Left lobe of liver (tissue), 2 donors: Measurements from ENCODE around the gene SPEM3. TPM values are rescaled to one million over a fixed set of nuclear protein-coding genes. Genes with fewer than 3 reads are reported as not detected.
"Not testable (repeated sequence)": the region's sequence is repeated elsewhere in the genome, so short reads cannot be mapped to it uniquely, and the experiment has no call there.

Experiments used
- ATAC-seq: fragments of 200-7000 bp; cut with Tn5 transposase; one replicate; pipeline ENCODE4 v1.9.1; 2020; ENCODE audit warnings: mild to moderate bottlenecking, moderate library complexity
- DNase-seq: peaks from one replicate; pipeline ENCODE4 v3.0.0-alpha.2; 2020; ENCODE audit warnings: low spot score
- total RNA-seq: library from RNA; stranded (reverse); gene quantifications from one replicate; pipeline ENCODE4 v1.2.1, GENCODE V29; 2021
- donor health status: DM: no; HTN: no; CAD: no; lungs with moderate emphysema.
- donor health status: DM: no; HTN: yes; CAD: no.

SPEM3 gene
- total RNA-seq, 1 donor from 2014 or later, result not detected

DNA sequence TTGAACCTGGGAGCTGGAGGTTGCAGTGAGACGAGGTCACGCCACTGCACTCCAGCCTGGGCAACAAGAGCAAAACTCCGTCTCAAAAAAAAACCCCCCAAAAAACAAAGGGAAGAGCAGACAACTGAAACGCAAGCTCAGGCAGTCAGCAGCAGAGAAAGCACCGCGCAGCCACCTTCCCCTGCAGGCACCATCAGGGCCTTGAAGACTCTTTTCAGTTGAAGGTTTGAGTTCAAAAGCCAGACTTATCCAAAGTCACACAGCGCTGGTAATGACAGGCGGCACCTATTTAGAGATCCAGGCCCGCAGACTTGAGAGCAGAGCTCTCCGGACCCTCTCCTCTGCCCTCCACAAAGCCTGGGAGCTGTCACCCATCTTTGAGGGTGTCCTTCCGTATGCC is 39.6 kb downstream of the SPEM3 start:
- ATAC-seq (no peak), DNase-seq (no peak)

DNA sequence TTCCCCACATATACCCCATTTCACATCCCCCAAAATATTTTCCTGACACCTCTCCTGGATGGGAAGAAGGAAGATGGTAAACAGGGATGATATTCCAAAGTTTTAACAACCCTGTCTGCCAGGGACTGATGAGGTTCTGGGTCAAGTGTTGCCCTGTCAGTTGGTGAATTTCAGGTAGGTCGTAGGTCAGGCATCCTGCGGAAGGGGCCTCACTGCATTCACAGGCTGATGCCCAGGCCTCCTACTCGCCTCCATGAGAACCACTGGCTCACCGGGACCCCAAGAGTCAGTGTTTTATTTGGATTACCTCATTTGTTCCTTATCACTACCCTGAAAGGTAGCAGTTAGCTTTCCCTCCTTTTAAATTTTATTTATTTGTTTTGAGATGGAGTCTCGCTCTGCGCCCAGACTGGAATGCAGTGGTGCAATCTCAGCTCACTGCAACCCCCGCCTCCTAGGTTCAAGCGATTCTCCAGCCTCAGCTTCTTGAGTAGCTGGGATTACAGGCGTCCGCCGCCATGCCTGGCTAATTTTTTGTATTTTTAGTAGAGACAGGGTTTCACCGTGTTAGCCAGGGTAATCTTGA is 40.2 kb downstream of the SPEM3 start:
- ATAC-seq (no peak), DNase-seq (no peak)

DNA sequence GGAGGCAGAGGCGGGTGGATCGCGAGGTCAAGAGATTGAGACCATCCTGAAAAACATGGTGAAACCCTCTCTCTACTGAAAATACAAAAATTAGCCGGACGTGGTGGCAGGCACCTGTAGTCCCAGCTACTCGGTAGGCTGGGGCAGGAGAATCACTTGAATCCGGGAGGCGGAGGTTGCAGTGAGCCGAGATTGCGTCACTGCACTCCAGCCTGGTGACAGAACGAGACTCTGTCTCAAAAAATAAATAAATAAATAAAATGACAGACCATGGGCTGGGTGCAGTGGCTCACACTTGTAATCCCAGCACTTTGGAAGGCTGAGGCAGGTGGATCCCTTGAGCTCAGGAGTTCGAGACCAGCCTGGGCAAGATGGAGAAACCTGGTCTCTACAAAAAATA is 41.2 kb downstream of the SPEM3 start:
- not testable (repeated sequence) for DNase-seq, ATAC-seq

DNA sequence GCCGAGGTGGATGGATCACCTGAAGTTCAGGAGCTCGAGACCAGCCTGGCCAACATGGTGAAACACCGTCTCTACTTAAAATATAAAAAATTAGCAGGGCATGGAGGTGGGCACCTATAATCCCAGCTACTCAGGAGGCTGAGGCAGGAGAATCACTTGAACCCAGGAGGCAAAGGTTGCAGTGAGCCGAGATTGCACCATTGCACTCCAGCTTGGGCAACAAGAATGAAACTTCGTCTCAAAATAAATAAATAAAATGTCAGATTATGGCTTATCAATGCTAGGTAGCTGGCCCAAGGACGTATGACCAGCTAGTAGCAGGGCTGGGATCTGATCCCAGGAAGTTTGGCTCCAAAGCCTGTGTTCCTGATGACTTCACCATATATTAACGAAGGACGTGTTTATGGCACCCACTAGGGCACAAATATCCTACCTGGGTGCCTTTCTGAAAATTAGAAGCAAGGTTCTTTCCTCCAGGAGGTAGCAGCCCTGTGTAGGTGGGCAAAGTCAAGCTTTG is 41.9 kb downstream of the SPEM3 start:
- DNase-seq, result not testable (repeated sequence)
- peak; percentile 54 for ATAC-seq

GRCh38 chr17:7471729-7472128 is 43.1 kb downstream of the SPEM3 start:
- ATAC-seq (no peak), DNase-seq (no peak)

DNA sequence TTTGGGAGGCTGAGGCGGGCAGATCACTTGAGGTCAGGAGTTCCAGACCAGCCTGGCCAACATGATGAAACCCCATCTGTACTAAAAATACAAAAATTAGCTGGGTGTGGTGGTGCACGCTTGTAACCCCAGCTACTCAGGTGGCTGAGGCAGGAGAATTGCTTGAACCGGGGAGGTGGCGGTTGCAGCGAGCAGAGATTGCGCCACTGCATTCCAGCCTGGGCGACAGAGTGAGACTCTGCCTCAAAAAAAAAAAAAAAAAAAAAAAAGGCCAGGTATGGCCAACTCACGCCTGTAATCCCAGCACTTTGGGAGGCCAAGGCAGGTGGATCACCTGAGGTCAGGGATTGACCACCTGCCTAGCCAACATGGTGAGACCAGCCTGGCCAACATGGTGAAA is 46.1 kb downstream of the SPEM3 start:
- ATAC-seq (peak; percentile 31), DNase-seq (peak; percentile 79)

DNA sequence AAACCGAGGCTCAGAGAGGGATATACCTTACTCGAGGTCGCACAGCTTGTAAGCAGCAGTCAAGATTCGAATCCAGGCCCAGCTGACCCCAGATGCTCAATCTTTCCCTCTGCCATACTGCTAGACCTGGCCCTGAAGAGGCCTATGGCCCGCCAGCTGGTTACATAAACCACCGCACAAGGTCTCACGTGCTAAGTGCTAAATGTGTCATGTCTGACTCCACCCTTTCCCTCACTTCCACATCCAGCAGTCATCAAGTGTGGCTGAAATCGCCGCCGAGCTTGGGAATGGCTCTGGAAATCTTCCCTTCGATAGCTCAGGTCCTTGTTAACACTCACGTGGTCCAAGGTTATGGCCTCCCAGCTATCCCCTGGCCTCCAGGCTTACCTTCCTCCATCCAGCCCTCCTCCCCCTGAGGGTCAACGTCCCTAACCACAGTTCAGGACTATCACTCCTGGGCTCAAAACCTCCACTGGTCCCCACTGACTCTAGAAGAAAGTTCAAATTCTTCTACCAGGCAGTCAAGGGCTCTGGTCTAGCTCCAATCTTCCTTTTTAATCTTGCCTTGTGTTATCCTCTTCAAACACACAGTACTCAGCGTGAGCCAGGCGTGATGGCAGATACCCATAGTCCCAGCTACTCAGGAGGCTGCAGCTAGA is 47.2 kb downstream of the SPEM3 start:
- no peak for ATAC-seq
- DNase-seq, result no peak

- DNase-seq, result no peak
- no peak for ATAC-seq
Measured at GRCh38 chr17:7476494-7476893, 47.8 kb downstream of the SPEM3 start.

DNA sequence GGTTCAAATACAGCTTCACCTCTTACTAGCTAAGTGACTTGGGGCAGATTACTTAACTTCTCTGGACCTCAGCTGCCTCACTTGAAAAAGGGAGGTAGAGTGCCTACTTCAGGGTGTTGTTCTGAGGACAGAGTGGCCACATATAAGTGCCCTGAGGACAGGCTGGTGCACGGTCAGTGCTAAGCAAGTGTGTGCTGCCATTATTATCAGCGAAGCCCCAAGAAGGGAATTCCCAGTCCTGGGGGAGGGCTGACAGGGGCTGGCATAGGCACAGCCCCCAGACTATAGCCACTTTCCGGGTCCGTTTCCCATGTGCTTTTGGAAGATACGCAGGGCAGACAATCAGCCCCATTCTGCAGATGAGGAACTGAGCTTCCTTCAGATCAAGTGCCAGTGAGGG is 48.3 kb downstream of the SPEM3 start:
- ATAC-seq (no peak), DNase-seq (no peak)

DNA sequence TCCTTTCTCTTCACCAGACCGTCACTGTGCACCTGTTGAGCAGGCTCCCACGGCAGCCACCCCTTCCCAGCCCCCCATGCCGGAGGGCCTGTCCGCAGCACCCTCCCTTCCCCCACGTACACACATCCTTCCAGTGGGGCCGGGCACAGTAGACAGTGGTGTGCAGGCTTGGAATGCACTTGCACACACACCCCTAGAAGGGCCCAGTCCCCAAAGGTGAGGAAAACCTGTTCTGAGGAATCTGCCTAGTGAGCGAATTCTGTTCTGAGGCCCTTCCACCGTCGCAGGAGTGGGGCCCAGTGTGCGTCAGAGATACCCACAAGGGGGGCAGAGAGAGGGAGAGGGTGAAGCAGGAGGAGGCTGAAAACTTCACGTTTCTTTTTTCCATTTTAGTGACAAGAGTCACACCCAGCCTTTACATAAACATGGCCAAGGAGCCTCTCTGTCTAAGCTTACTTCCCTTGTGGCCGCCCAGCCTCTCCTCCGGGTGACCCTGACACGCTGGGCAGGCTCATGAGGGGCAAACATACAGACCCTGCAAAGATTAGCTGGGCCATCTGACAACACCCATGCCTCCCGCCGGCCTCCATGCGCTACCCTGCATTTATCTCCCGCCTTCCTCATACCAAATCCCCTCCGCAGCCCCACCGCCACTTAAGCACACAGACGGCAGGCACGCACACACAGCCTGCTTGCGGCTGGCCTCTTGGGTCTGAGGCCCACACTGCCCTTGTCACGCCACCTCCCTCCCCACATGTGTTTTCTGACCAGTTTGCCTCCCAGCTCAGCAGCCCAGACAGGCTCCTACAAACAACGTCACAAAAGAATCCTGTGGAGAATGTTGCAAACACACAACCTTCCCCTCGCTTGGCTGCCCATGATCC is 49.0 kb downstream of the SPEM3 start:
- DNase-seq (no peak), ATAC-seq (no peak)

DNA sequence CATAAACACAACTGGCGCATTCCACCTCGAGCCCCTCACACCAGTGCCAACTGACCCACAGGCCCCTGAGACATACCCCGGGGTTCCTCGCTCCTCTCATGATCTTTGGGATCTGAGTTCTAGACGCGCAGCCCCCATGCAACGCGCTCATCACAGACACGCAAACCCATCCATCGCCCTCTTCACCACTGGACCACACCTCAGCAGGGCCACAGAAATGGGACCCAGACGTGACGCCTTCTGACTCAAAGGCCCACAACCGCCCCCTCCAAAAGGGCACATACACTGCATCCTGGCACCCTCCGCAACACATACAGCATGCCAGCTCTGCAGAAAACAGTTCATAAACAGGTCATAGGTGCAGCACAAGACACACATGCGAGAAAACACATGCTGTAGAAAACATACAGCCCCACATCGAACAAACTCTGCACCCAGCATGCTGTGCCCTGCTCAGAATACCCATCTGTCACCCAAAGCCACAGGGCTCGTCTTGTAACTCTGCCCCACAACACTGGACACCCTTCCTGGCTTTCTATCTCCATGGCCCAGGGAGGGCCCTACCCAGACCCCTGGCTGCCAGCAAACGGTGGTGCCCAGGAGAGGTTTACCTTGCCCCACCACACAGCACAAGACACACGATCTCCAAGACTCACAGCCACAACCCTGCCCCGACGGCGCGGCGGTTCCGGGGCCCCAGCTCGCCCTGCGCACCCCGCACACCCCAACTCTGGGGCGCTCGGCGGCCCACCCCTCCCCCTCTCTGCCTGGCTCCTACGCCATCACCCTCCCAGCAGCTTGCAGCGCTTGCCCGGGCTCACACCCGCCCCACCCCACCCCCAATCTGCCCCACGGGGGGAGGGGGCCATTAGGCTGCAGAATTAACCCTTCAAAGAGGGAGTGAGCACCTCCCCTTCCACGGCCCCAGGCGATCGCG is 49.9 kb downstream of the SPEM3 start:
- DNase-seq (no peak), ATAC-seq (peak; percentile 30)

- DNase-seq, result no peak
- peak; percentile 10 for ATAC-seq
Measured at GRCh38 chr17:7479213-7480088, 50.8 kb downstream of the SPEM3 start, which contains the start of gene ZBTB4. TSS of gene ZBTB4 (minus strand) at chr17:7479631. CDS start at chr17:7466801, 12,830 bp downstream.

GRCh38 chr17:7480089-7480384 is 51.4 kb downstream of the SPEM3 start:
- DNase-seq (no peak), ATAC-seq (no peak)

DNA sequence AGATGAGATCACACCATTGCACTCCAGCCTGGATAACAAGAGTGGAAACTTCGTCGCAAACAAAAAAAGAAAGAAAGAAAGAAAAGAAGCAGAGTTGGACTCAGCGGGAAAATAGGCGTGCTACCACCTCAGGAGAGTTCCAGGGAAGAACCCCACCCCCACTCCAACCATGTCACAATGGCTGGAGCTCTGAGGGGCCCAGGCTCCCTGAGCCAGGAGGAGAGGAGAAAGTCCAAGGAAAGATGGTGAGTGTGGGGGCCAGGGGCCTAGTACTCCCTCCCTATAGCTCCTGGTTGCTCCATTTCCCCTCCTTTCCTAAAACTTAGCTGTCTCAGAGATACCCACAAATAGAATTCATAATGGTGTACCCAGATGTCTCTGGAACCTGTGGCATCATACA is 52.6 kb downstream of the SPEM3 start, which contains the start of gene SLC35G6:
TSS of gene SLC35G6 (plus strand) at position 172 of the 400 bp plus-strand sequence. CDS start at position 243, 71 bp downstream.
- ATAC-seq, DNase-seq: not testable (repeated sequence)

- ATAC-seq, DNase-seq: not testable (repeated sequence)
Measured at GRCh38 chr17:7481842-7482741, 53.4 kb downstream of the SPEM3 start.
